Fibroblast of lung (primary cell): ENCODE measurements around the gene SNAP29.

Experiments used
- CTCF ChIP-seq, 2 donors: IDR thresholded peaks in 1 of 2; conservative IDR thresholded peaks in 1 of 2; 1 replicate in 1 of 2; 2 replicates in 1 of 2; pipeline ENCODE4 v1.5.1; 2011 to 2012; ENCODE audit warnings: low read length in 2 of 2, control low read depth in 1 of 2, inconsistent platforms in 1 of 2, low read depth in 1 of 2, mild to moderate bottlenecking in 1 of 2
- EZH2 ChIP-seq: IDR thresholded peaks from 2 replicates; pipeline ENCODE4 v1.5.1; 2012; ENCODE audit warnings: low read length, control low read depth, mild to moderate bottlenecking; ENCODE audit errors: missing control alignments

GRCh38 chr22:20904980-20905355 is 46.2 kb downstream of the SNAP29 start:
- TF ChIP-seq CTCF (conservative IDR thresholded peaks at IDR 0.05 in 1 of 2, IDR thresholded peaks at IDR 0.05 in 1 of 2; ENCODE audit: low read depth in 1 of 2, low read length in 2 of 2) = no peak
- TF ChIP-seq EZH2 = no peak
